PC-3 (cell line): ENCODE data around the gene GEMIN8. TPM values are rescaled to one million over a fixed set of nuclear protein-coding genes. Genes with fewer than 3 reads are reported as not detected.

ENCODE experiments used
- ATAC-seq: fragments of 200-7000 bp; cut with Tn5 transposase; 2 replicates; pipeline ENCODE4 v1.9.1; 2020; ENCODE audit warnings: mild to moderate bottlenecking, moderate library complexity
- BruUV-seq: library from RNA; stranded (reverse); fragments of 400-500 nt; replicated peaks from 2 replicates; lab custom pipeline; 2021; lab: Mats Ljungman, UMichigan
- CTCF ChIA-PET: fragments of 300-600 bp; sonication (Branson Sonifier 250); formaldehyde crosslinking; loops from one replicate; lab custom pipeline; 2022; ENCODE audit warnings: antibody characterized with exemption; lab: Charles Lee
- POLR2A ChIA-PET: fragments of 300-600 bp; sonication (Branson Sonifier 250); formaldehyde crosslinking; loops from one replicate; lab custom pipeline; 2022; ENCODE audit warnings: antibody characterized with exemption; ENCODE audit not compliant: unreplicated experiment; lab: Charles Lee
- DNase-seq: peaks from one replicate; pipeline ENCODE4 v3.0.0-alpha.2; 2015
- H2AFZ ChIP-seq: fragments of 300-600 bp; sonication (generic); 2 replicates; pipeline ENCODE4 v1.6.0; 2016; ENCODE audit warnings: antibody characterized with exemption, low read length
- H3F3A ChIP-seq: fragments of 300-600 bp; sonication (generic); one replicate; pipeline ENCODE4 v1.6.0; 2017; ENCODE audit warnings: antibody characterized with exemption, low read length, control low read depth, mild to moderate bottlenecking; ENCODE audit not compliant: unreplicated experiment
- H3K27ac ChIP-seq: fragments of 300-600 bp; sonication (generic); 2 replicates; pipeline ENCODE4 v1.5.1; 2016; ENCODE audit warnings: mild to moderate bottlenecking, low read length
- H3K27me3 ChIP-seq: fragments of 300-600 bp; sonication (generic); 2 replicates; pipeline ENCODE4 v1.6.1; 2016; ENCODE audit warnings: low read length, mixed read lengths
- H3K36me3 ChIP-seq: fragments of 300-600 bp; sonication (generic); 2 replicates; pipeline ENCODE4 v1.6.1; 2016; ENCODE audit warnings: low read depth, mixed run types, low read length, mixed read lengths
- H3K4me1 ChIP-seq: fragments of 300-600 bp; sonication (generic); 2 replicates; pipeline ENCODE4 v1.5.1; 2016; ENCODE audit warnings: low read length; ENCODE audit not compliant: insufficient read depth
- H3K4me2 ChIP-seq: fragments of 300-600 bp; sonication (generic); 2 replicates; pipeline ENCODE4 v1.6.0; 2016; ENCODE audit warnings: low read length
- H3K4me3 ChIP-seq: fragments of 300-600 bp; sonication (generic); 2 replicates; pipeline ENCODE4 v1.5.1; 2016; ENCODE audit warnings: mild to moderate bottlenecking, low read length, mixed read lengths
- H3K79me2 ChIP-seq: fragments of 300-600 bp; sonication (generic); 2 replicates; pipeline ENCODE4 v1.6.1; 2017; ENCODE audit warnings: low read length, mixed read lengths
- H3K9ac ChIP-seq: fragments of 300-600 bp; sonication (generic); 2 replicates; pipeline ENCODE4 v1.6.0; 2016; ENCODE audit warnings: mild to moderate bottlenecking, low read length
- H3K9me2 ChIP-seq: fragments of 300-600 bp; sonication (generic); replicated peaks from 2 replicates; pipeline ENCODE4 v1.6.1; 2016; ENCODE audit warnings: mixed run types, low read length, mixed read lengths
- H3K9me3 ChIP-seq: fragments of 300-600 bp; sonication (generic); 2 replicates; pipeline ENCODE4 v1.6.1; 2016; ENCODE audit warnings: low read length, mixed read lengths
- H4K20me1 ChIP-seq: fragments of 300-600 bp; sonication (generic); 2 replicates; pipeline ENCODE4 v1.6.1; 2016; ENCODE audit warnings: low read length, mixed read lengths
- EZH2 ChIP-seq: fragments of 300-600 bp; sonication (generic); IDR thresholded peaks from one replicate; pipeline ENCODE4 v1.6.1; 2017; ENCODE audit warnings: antibody characterized with exemption, mild to moderate bottlenecking, low read length; ENCODE audit not compliant: unreplicated experiment
- EZH2phosphoT487 ChIP-seq: fragments of 300-600 bp; sonication (generic); IDR thresholded peaks from 2 replicates; pipeline ENCODE4 v1.6.1; 2018; ENCODE audit warnings: mild to moderate bottlenecking, antibody characterized with exemption, low read length, borderline replicate concordance
- intact Hi-C: fragments of 100-400 bp; cut with micrococcal nuclease; formaldehyde crosslinking; loops from 2 replicates; pipeline ENCODE4 v1.9.0; 2023
- total RNA-seq: library from RNA; depleted of rRNA; stranded (reverse); fragments of >200 nt; gene quantifications from 2 replicates; pipeline ENCODE4 v1.2.3, GENCODE V29; 2014
- TF ChIP-seq, protein P1 (sequence below): fragments of 300-600 bp; sonication (generic); conservative IDR thresholded peaks from 2 replicates; pipeline ENCODE4 v1.5.1; 2017; ENCODE audit warnings: antibody characterized with exemption, low read depth, mild to moderate bottlenecking, low read length

Gene GEMIN8
- total RNA-seq, 1 experiment from 2014 or later, result 8.3 TPM

GRCh38 chrX:14013054-14013453 lies 16.6 kb downstream of the GEMIN8 start:
- no peak overlapping the region for H3K4me3 ChIP-seq
- H3K36me3 ChIP-seq, result no peaks in the 10 kb centered on the region
- no peaks in the 10 kb centered on the region for H3K27me3 ChIP-seq
- H3K4me1 ChIP-seq, result peaks cover 15% of the 10 kb centered on the region
- no peak overlapping the region for H3K4me2 ChIP-seq
- TF ChIP-seq EZH2, result no peak
- no peak for TF ChIP-seq EZH2phosphoT487
- TF ChIP-seq, protein P1, sequence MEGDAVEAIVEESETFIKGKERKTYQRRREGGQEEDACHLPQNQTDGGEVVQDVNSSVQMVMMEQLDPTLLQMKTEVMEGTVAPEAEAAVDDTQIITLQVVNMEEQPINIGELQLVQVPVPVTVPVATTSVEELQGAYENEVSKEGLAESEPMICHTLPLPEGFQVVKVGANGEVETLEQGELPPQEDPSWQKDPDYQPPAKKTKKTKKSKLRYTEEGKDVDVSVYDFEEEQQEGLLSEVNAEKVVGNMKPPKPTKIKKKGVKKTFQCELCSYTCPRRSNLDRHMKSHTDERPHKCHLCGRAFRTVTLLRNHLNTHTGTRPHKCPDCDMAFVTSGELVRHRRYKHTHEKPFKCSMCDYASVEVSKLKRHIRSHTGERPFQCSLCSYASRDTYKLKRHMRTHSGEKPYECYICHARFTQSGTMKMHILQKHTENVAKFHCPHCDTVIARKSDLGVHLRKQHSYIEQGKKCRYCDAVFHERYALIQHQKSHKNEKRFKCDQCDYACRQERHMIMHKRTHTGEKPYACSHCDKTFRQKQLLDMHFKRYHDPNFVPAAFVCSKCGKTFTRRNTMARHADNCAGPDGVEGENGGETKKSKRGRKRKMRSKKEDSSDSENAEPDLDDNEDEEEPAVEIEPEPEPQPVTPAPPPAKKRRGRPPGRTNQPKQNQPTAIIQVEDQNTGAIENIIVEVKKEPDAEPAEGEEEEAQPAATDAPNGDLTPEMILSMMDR, result no peak
- H3K9ac ChIP-seq, result no peak overlapping the region
- DNase-seq, result peak; percentile 43
- no TSS peak for BruUV-seq
- H3K9me3 ChIP-seq, result no peaks in the 10 kb centered on the region
- peak overlapping the region; percentile 15 for H3K27ac ChIP-seq
- no peaks in the 10 kb centered on the region for H3K9me2 ChIP-seq
- ChIA-PET POLR2A (no interaction called here), CTCF (no interaction called here)
- H3K79me2 ChIP-seq, result no peaks in the 10 kb centered on the region
- ATAC-seq, result peak; percentile 90
- H2AFZ ChIP-seq, result no peak overlapping the region
- H3F3A ChIP-seq, result no peaks in the 10 kb centered on the region
- no peaks in the 10 kb centered on the region for H4K20me1 ChIP-seq
- intact Hi-C loops, result loop anchor here (1.0 kb wide), 1 partner anchor 14 kb away; no protein-coding TSS in a partner anchor

- no peaks in the 10 kb centered on the region for H3K9me2 ChIP-seq
- H3K9ac ChIP-seq, result peak overlapping the region; percentile 30; the same call in 1 of the 2 replicates
- no peaks in the 10 kb centered on the region for H4K20me1 ChIP-seq
- CTCF ChIA-PET, result no interaction called here
- no peaks in the 10 kb centered on the region for H3K27me3 ChIP-seq
- peaks cover 15% of the 10 kb centered on the region for H3K4me1 ChIP-seq
- H3K79me2 ChIP-seq, result no peaks in the 10 kb centered on the region
- peak overlapping the region; percentile 79 for H3K27ac ChIP-seq
- peak; percentile 67 for DNase-seq
- peak overlapping the region; percentile 43; the same call in 1 of the 2 replicates for H2AFZ ChIP-seq
- POLR2A ChIA-PET, result no interaction called here
- intact Hi-C loops, result no loop called here
- BruUV-seq, result no TSS peak
- H3K4me3 ChIP-seq, result no peak overlapping the region
- H3K4me2 ChIP-seq, result peak overlapping the region; percentile 61
- H3K9me3 ChIP-seq, result no peaks in the 10 kb centered on the region
- TF ChIP-seq EZH2phosphoT487 (no peak), EZH2 (no peak)
- TF ChIP-seq, protein P1, result no peak
- ATAC-seq, result peak; percentile 51
- no peaks in the 10 kb centered on the region for H3F3A ChIP-seq
- no peaks in the 10 kb centered on the region for H3K36me3 ChIP-seq
Observed at GRCh38 chrX:14010566-14010965, 19.1 kb downstream of the GEMIN8 start.

- no peaks in the 10 kb centered on the region for H3K9me3 ChIP-seq
- H3K4me2 ChIP-seq, result no peak overlapping the region
- ATAC-seq, result no peak
- H4K20me1 ChIP-seq, result no peaks in the 10 kb centered on the region
- H3K4me3 ChIP-seq, result no peak overlapping the region
- no peaks in the 10 kb centered on the region for H3K9me2 ChIP-seq
- no TSS peak for BruUV-seq
- intact Hi-C loops, result no loop called here
- no peaks in the 10 kb centered on the region for H3K36me3 ChIP-seq
- no peak overlapping the region for H2AFZ ChIP-seq
- ChIA-PET POLR2A (no interaction called here), CTCF (no interaction called here)
- H3K4me1 ChIP-seq, result peaks cover 15% of the 10 kb centered on the region
- H3K79me2 ChIP-seq, result no peaks in the 10 kb centered on the region
- no peaks in the 10 kb centered on the region for H3K27me3 ChIP-seq
- H3K9ac ChIP-seq, result no peak overlapping the region
- no peak overlapping the region for H3K27ac ChIP-seq
- DNase-seq, result no peak
- no peaks in the 10 kb centered on the region for H3F3A ChIP-seq
- no peak for TF ChIP-seq EZH2phosphoT487
Observed at GRCh38 chrX:14006540-14006939, 23.2 kb downstream of the GEMIN8 start.
